Measurements from ENCODE around the gene SPRR2F.

Gene SPRR2F

DNA sequence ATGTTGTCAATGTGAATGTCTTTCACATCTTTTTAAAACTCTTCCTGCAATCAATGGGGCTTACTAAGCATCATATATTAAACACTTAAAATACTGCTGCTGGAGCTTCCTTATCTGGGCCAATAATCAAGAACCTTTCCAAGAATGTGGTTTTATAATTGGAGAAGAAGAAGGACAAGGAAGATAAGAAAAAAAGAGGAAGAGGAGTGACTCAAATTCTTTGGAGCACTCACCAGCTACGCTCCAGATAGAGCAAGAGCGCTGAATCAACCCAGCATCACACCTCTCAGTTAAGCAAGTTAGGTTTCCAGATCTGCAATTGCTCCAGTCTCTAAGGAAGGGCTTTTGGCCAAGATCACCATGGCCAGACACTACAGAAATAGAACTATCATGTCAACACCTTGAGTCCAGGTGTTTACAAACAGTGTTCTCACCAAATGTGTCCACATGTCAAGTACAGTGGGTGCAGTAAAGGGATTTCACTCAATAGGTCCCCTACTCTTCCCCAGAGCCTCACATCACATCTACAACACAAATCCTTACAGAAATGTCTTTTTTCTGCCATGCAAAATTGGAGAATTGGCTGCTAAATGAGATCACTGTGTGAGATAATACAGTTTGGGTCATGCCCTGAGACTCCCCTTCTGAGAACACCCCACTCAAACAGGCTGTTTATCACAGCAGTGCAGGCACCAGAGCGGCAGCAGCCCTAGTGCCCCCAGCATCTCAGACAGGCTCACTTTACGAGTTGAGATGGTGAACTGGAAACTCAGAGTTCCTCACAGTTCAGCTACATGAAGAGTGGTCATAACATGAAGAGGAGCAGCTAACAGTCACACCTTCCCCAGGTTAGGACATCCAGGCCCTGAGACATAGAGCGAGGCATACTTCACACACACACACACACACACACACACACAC is 40.2 kb downstream of the SPRR2F start:
- DNase-seq (ENCODE audit: low spot score), result no peak

DNA sequence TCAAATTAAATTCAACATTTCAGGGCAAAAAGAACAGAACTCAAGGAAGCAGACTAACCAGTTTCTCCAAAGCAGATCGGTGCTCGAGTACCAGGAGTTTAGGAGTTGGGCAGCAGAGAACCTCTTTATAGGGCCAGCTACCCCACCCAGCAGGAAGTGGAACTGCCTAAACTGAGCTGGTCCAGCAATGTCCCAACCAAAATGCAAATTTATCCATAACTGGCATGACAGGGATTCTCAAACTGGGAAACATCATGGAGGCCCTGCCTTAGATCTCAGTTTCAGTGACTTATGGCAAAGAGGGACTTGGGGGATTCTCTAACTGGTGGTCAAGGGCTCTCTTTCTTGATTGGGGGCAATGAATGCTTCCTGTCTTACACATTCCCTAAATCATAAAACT is 41.8 kb downstream of the SPRR2F start, which contains the start of gene SPRR2B:
SPRR2B (minus strand) TSS at position 101 of the 400 bp plus-strand sequence. CDS start 772 bp downstream, outside the sequence.
- no peak for DNase-seq (ENCODE audit: low spot score)

DNA sequence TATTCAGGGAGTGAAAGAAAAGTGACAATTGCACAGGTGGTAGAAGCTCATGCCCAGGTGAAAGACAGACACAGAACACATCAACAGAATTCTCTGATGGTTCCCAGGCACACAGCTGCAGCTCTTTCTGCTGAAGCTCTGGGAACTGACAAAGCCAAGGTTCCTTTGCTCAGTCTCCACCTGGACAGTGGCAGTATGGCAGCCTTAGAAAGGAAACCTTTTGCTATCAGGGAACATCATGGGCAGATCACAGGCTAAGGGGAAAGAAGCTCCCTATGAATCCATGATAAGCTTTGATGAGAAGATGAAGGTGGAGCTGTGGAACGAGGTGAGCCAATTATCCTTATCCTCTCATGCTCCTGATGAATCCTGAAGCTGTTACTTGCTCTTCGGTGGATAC is 43.1 kb downstream of the SPRR2F start:
- DNase-seq (ENCODE audit: low spot score), result no peak

Measured in kidney capillary endothelial cell (primary cell).